AG09319 (cell line): ENCODE results near the gene STAB2.

Source experiments
- DNase-seq: peaks from one replicate; pipeline ENCODE4 v3.0.0-alpha.2; 2010; ENCODE audit warnings: low read depth; ENCODE audit errors: extremely low read depth
- CTCF ChIP-seq: IDR thresholded peaks from 2 replicates; pipeline ENCODE4 v1.5.1; 2011; ENCODE audit warnings: low read depth, mild to moderate bottlenecking, inconsistent platforms, low read length, moderate library complexity

Gene STAB2

DNA sequence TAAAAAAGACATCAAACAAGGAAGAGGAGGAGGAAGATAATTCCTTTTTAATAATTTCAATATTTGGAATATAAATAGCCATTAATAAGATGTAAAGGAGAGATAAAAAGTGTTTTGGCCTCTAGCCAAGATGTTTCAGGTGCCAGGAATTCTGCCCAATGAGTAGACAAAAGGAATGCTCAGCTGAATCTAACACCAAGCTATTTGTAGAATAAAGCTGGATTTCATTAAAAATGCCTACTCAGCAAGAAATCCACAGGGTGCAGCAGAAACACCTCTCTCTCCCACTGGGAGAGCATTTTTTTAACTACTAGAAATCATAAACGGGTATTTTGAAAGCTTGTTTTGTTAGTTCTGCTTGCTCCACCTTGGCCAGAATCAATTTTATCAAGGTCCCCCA, 4.1 kb upstream of the STAB2 start:
- DNase-seq, result no peak
- no peak for TF ChIP-seq CTCF

- DNase-seq, result no peak
- no peak for TF ChIP-seq CTCF
Observed at GRCh38 chr12:103586132-103586531, 941 bp upstream of the STAB2 start.

- DNase-seq, result no peak
- no peak for TF ChIP-seq CTCF
Observed at GRCh38 chr12:103588680-103589079, 1.6 kb downstream of the STAB2 start.

- TF ChIP-seq CTCF, result no peak
- DNase-seq, result no peak
Observed at GRCh38 chr12:103589517-103589916, 2.4 kb downstream of the STAB2 start.

DNA sequence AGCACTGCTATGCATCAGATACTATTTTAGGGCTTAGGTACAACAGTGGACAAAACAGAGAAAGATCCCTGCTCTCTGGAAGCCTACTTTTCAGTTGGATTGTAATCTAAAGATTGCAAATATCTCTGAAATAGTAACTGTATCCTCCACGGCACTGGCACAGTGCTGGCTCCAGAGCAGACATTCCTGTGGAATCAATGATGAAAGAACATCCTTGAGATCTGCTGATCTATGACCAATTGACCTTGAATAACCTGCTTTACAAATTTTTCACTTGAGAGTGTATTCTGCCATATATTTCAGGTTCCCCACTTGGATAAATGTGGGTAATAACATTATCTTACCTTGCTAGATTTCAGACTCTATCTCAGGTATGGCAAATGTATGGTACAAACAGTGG, 3.2 kb downstream of the STAB2 start:
- no peak for TF ChIP-seq CTCF

DNA sequence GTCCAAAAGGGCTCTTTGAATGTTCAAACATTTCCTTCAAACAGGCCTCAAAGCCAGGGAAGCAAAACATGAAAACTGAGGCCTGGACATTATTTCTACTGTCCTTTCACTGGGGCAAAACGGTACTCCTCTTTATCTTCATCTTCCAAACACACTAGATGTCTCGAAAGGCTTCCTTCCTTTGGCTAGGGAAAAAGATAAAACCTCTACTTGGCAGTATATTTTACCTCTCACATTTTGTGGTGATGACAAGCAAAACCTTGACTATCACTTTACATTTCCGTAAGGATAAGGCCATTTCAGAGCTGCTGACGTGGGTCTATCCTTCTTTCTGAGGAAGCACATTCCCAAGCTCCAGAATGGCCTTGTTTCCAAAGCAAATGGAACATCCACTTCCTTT, 9.9 kb downstream of the STAB2 start:
- DNase-seq, result no peak
- TF ChIP-seq CTCF, result no peak

More for the DNA sequence above, 3.2 kb downstream of the STAB2 start:
- no peak for DNase-seq

GRCh38 chr12:103599274-103599673, 12.2 kb downstream of the STAB2 start:
- no peak for DNase-seq

More at GRCh38 chr12:103599274-103599673, 12.2 kb downstream of the STAB2 start:
- TF ChIP-seq CTCF, result no peak
